Colon (tissue), 2 donors: ENCODE data around the gene WWC2.

Experiments used
- FAIRE-seq: peaks from 2 replicates; lab custom pipeline; 2012; peaks lifted over from hg19 to GRCh38; lab: Jason Lieb, UNC
- donor health status: control.
- donor health status: control.

WWC2 gene

GRCh38 chr4:183098723-183099536, at the start of gene WWC2:
Gene WWC2 (plus strand): TSS chr4:183099257. CDS start chr4:183099492, 235 bp downstream.
- FAIRE-seq = no peak

GRCh38 chr4:183053681-183054080, 45.4 kb upstream of the WWC2 start:
- FAIRE-seq = no peak

- no peak for FAIRE-seq
These were observed 41.8 kb upstream of the WWC2 start for GRCh38 chr4:183057255-183057654.

- no peak for FAIRE-seq
These were observed 39.3 kb upstream of the WWC2 start for GRCh38 chr4:183059797-183060196.

- FAIRE-seq = no peak
These were observed 30.6 kb upstream of the WWC2 start for GRCh38 chr4:183068502-183068901.

GRCh38 chr4:183071222-183071621, 27.8 kb upstream of the WWC2 start:
- FAIRE-seq = peak; percentile 31

GRCh38 chr4:183072176-183072575, 26.9 kb upstream of the WWC2 start:
- FAIRE-seq = no peak

- FAIRE-seq = no peak
These were observed 25.3 kb upstream of the WWC2 start for GRCh38 chr4:183073838-183074145.

- FAIRE-seq = no peak
These were observed 24.6 kb upstream of the WWC2 start for GRCh38 chr4:183074288-183074990.

- FAIRE-seq = no peak
These were observed 20.4 kb upstream of the WWC2 start for GRCh38 chr4:183078634-183079033.

GRCh38 chr4:183080372-183081115, 18.5 kb upstream of the WWC2 start:
- no peak for FAIRE-seq

- peak; percentile 5 for FAIRE-seq
These were observed 18.0 kb upstream of the WWC2 start for GRCh38 chr4:183081116-183081469.

GRCh38 chr4:183082053-183082452, 17.0 kb upstream of the WWC2 start:
- FAIRE-seq = no peak

- FAIRE-seq = no peak
These were observed 4.5 kb upstream of the WWC2 start for GRCh38 chr4:183094393-183095198.

GRCh38 chr4:183095199-183095512, 3.9 kb upstream of the WWC2 start:
- FAIRE-seq = no peak

GRCh38 chr4:183096276-183096965, 2.6 kb upstream of the WWC2 start:
- no peak for FAIRE-seq

- FAIRE-seq = no peak
These were observed 1.6 kb upstream of the WWC2 start for GRCh38 chr4:183097231-183098018.

GRCh38 chr4:183098019-183098722, 886 bp upstream of the WWC2 start:
- FAIRE-seq = no peak

GRCh38 chr4:183099537-183100297, 660 bp downstream of the WWC2 start:
- FAIRE-seq = no peak

- no peak for FAIRE-seq
These were observed 1.2 kb downstream of the WWC2 start for GRCh38 chr4:183100298-183100599.
